Measurements from ENCODE around the gene HNF4A. TPM values are rescaled to one million over a fixed set of nuclear protein-coding genes. Genes with fewer than 3 reads are reported as not detected.

Gene HNF4A
- total RNA-seq, 1 donor from 2014 or later: 0.09 TPM

DNA sequence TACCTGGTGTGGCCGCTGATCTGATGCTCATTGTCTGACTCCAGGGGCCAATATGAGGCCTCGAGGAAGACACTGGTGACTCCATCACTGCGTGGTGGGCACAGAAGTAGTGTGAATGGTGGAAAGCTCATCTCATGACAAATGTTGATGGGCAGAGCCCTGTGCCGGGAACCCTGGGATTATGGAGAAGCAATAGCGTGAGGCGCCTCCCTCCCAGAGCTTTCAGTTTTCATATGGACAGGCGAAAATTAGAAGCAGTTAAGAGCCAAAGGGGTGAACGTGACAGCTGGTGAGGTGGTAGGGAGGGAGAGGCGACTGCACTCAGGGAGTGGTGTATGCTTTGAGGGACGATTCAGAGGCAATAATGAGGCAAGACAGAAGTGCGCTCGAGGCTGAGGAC lies 80.9 kb downstream of the HNF4A start:
- no peak overlapping the region for H3K4me3 Mint-ChIP-seq
- no peaks in the 10 kb centered on the region for H3K4me1 Mint-ChIP-seq
- no peaks in the 10 kb centered on the region for H3K27me3 Mint-ChIP-seq (ENCODE audit: low read depth)
- H3K36me3 Mint-ChIP-seq: no peaks in the 10 kb centered on the region
- TF ChIP-seq, protein P1, sequence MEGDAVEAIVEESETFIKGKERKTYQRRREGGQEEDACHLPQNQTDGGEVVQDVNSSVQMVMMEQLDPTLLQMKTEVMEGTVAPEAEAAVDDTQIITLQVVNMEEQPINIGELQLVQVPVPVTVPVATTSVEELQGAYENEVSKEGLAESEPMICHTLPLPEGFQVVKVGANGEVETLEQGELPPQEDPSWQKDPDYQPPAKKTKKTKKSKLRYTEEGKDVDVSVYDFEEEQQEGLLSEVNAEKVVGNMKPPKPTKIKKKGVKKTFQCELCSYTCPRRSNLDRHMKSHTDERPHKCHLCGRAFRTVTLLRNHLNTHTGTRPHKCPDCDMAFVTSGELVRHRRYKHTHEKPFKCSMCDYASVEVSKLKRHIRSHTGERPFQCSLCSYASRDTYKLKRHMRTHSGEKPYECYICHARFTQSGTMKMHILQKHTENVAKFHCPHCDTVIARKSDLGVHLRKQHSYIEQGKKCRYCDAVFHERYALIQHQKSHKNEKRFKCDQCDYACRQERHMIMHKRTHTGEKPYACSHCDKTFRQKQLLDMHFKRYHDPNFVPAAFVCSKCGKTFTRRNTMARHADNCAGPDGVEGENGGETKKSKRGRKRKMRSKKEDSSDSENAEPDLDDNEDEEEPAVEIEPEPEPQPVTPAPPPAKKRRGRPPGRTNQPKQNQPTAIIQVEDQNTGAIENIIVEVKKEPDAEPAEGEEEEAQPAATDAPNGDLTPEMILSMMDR (IDR thresholded peaks at IDR 0.05; ENCODE audit: unreplicated experiment): no peak
- no peak for DNase-seq (ENCODE audit: low spot score in 2 of 2, unreplicated experiment in 2 of 2)
- H3K9me3 Mint-ChIP-seq: no peaks in the 10 kb centered on the region
- no peak overlapping the region for H3K27ac Mint-ChIP-seq

DNA sequence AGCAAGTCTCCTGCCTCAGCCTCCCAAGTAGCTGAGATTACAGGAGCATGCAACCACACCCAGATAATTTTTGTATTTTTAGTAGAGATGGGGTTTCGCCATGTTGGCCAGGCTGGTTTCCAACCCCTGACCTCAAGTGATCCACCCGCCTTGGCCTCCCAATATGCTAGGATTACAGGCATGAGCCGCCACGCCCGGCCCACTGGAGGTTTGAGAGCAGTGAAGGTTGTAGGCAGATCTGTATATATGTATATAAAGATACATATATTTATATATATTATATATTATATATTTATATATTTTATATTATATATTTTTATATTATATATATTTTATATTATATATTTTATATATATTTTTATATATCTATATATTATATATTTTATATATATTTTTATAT lies 82.0 kb downstream of the HNF4A start:
- Mint-ChIP-seq H3K27me3 (ENCODE audit: low read depth) (no peaks in the 10 kb centered on the region), H3K9me3 (no peaks in the 10 kb centered on the region)

GRCh38 chr20:44438782-44439181 lies 83.3 kb downstream of the HNF4A start:
- Mint-ChIP-seq H3K36me3 (no peaks in the 10 kb centered on the region), H3K27ac (no peak overlapping the region), H3K4me1 (no peaks in the 10 kb centered on the region), H3K9me3 (no peaks in the 10 kb centered on the region), H3K4me3 (no peak overlapping the region), H3K27me3 (ENCODE audit: low read depth) (no peaks in the 10 kb centered on the region)
- DNase-seq (ENCODE audit: low spot score in 2 of 2, unreplicated experiment in 2 of 2): no peak
- TF ChIP-seq, protein P1 (IDR thresholded peaks at IDR 0.05; ENCODE audit: unreplicated experiment): no peak

More for the DNA sequence above, 82.0 kb downstream of the HNF4A start:
- Mint-ChIP-seq H3K27ac (no peak overlapping the region), H3K4me3 (no peak overlapping the region), H3K36me3 (no peaks in the 10 kb centered on the region), H3K4me1 (no peaks in the 10 kb centered on the region)
- no peak for DNase-seq (ENCODE audit: low spot score in 2 of 2, unreplicated experiment in 2 of 2)
- TF ChIP-seq, protein P1 (IDR thresholded peaks at IDR 0.05; ENCODE audit: unreplicated experiment): no peak

- no peaks in the 10 kb centered on the region for H3K27me3 Mint-ChIP-seq (ENCODE audit: low read depth)
- H3K27ac Mint-ChIP-seq: no peak overlapping the region
- no peak for DNase-seq (ENCODE audit: low spot score in 2 of 2, unreplicated experiment in 2 of 2)
- TF ChIP-seq, protein P1 (IDR thresholded peaks at IDR 0.05; ENCODE audit: unreplicated experiment): no peak
- no peak overlapping the region for H3K4me3 Mint-ChIP-seq
- no peaks in the 10 kb centered on the region for H3K9me3 Mint-ChIP-seq
- H3K36me3 Mint-ChIP-seq: no peaks in the 10 kb centered on the region
- H3K4me1 Mint-ChIP-seq: no peaks in the 10 kb centered on the region
Observed at GRCh38 chr20:44439318-44439717, 83.8 kb downstream of the HNF4A start.

DNA sequence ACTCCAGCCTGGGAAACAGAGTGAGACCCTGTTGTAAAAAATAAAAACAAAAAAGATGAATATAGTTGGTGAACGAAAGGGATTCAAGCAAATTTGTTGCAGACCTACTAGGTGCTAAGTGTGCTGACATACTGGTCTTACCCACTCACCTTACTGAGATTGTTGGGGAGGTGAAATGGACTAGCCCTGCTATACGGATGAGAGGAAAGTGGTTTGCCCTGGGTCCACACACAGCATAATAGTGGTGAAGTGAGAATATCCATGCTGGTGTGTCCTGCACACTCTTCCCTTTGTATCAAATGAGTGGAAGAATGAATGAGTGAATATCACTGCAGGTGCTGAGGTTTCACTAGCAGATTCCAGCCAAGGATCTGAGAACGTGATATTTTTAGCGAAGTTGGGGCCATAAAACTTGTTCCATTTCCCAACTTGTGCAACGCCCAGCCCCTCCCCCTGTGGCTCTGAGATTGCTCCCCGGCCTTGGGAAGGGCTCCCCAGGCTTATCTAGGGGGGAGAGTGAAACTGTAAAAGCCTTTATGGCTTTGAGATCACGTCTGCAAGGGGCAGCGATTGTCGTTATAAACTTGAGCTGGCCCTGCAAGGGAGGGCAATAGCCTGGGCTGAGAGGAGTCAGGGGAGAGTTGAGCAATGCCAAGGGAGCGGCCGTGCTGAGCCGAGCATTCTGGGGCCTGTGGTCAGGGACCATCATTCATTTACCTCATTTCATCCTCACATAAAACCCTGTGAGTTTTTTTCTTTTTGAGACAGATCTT lies 87.0 kb downstream of the HNF4A start:
- no peaks in the 10 kb centered on the region for H3K36me3 Mint-ChIP-seq
- DNase-seq (ENCODE audit: low spot score in 2 of 2, unreplicated experiment in 2 of 2): no peak
- no peak overlapping the region for H3K4me3 Mint-ChIP-seq
- no peaks in the 10 kb centered on the region for H3K27me3 Mint-ChIP-seq (ENCODE audit: low read depth)
- no peak overlapping the region for H3K27ac Mint-ChIP-seq
- no peaks in the 10 kb centered on the region for H3K9me3 Mint-ChIP-seq
- H3K4me1 Mint-ChIP-seq: no peaks in the 10 kb centered on the region
- TF ChIP-seq, protein P1 (IDR thresholded peaks at IDR 0.05; ENCODE audit: unreplicated experiment): no peak

Data from mesothelial cell of epicardium (in vitro differentiated cells).